Measurements from ENCODE around the gene TRANK1.

- TF ChIP-seq, protein P1, sequence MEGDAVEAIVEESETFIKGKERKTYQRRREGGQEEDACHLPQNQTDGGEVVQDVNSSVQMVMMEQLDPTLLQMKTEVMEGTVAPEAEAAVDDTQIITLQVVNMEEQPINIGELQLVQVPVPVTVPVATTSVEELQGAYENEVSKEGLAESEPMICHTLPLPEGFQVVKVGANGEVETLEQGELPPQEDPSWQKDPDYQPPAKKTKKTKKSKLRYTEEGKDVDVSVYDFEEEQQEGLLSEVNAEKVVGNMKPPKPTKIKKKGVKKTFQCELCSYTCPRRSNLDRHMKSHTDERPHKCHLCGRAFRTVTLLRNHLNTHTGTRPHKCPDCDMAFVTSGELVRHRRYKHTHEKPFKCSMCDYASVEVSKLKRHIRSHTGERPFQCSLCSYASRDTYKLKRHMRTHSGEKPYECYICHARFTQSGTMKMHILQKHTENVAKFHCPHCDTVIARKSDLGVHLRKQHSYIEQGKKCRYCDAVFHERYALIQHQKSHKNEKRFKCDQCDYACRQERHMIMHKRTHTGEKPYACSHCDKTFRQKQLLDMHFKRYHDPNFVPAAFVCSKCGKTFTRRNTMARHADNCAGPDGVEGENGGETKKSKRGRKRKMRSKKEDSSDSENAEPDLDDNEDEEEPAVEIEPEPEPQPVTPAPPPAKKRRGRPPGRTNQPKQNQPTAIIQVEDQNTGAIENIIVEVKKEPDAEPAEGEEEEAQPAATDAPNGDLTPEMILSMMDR (IDR thresholded peaks at IDR 0.05; ENCODE audit: low read length), result no peak
- TF ChIP-seq EZH2 (optimal IDR thresholded peaks at IDR 0.05; ENCODE audit: low read depth, low read length), result no peak
- no peak for TF ChIP-seq EZH2phosphoT487 (IDR thresholded peaks at IDR 0.05; ENCODE audit: low read length)
Observed at GRCh38 chr3:36814066-36814717, 130.7 kb downstream of the TRANK1 start.

Data from MM.1S (cell line).